ENCODE data around the gene ATP1B3. TPM values are rescaled to one million over a fixed set of nuclear protein-coding genes. Genes with fewer than 3 reads are reported as not detected.

The ATP1B3 gene
- polyA plus RNA-seq, 1 of the 3 experiments (the other 2 are of a cell fraction) = 86.3 TPM

GRCh38 chr3:141878326-141878725, 1.9 kb downstream of the ATP1B3 start:
- Histone ChIP-seq H3K36me3 (replicated peaks in 1 of 2; ENCODE audit: control insufficient read depth in 1 of 2, insufficient read depth in 2 of 2, low read length in 1 of 2) (no peaks in the 10 kb centered on the region), H3K4me3 (ENCODE audit: low read depth in 2 of 2, low read length in 1 of 2) (peak overlapping the region; percentile 85 to 96), H3K9me2 (no peaks in the 10 kb centered on the region), H3K4me2 (peak overlapping the region; percentile 87), H3K27me3 (ENCODE audit: insufficient read depth) (no peaks in the 10 kb centered on the region), H3K9me3 (no peaks in the 10 kb centered on the region), H3K79me2 (ENCODE audit: insufficient read depth) (peaks cover 64% of the 10 kb centered on the region), H3F3A (replicated peaks; ENCODE audit: insufficient read depth) (peaks cover 4% of the 10 kb centered on the region), H3K4me1 (ENCODE audit: control insufficient read depth in 1 of 2, insufficient read depth in 2 of 2, low read depth in 1 of 2, low read length in 1 of 2) (peaks cover 0 to 11% of the 10 kb centered on the region in 2 experiments; a peak in 3 of 4 replicates), H2AFZ (ENCODE audit: low read depth) (0 out of 2 replicates have a peak overlapping the region, but pooled peaks have one; percentile 88), H3K27ac (ENCODE audit: low read depth in 2 of 2, low read length in 1 of 2) (peak overlapping the region; percentile 82 to 95), H3K9ac (peak overlapping the region; percentile 95), H4K20me1 (ENCODE audit: insufficient read depth) (peaks cover 13% of the 10 kb centered on the region; the same call in 1 of the 2 replicates)
- POLR2A ChIA-PET = interaction anchor here (0.6 kb wide), 1 partner anchor 26 kb away, joined by 3 read pairs; no protein-coding TSS in a partner anchor
- DNase-seq = no peak
- TF ChIP-seq TEAD4 (IDR thresholded peaks at IDR 0.05; ENCODE audit: borderline replicate concordance, insufficient read depth) (no peak), GABPA (IDR thresholded peaks at IDR 0.05; ENCODE audit: low read depth) (no peak), RFX5 (IDR thresholded peaks at IDR 0.05; ENCODE audit: low read length) (no peak), TAF1 (IDR thresholded peaks at IDR 0.05; ENCODE audit: borderline replicate concordance, low read depth, low read length) (no peak), MXI1 (IDR thresholded peaks at IDR 0.05; ENCODE audit: low read depth, low read length) (no peak), USF1 (IDR thresholded peaks at IDR 0.05; ENCODE audit: borderline replicate concordance, low read depth) (no peak), SIN3A (IDR thresholded peaks at IDR 0.05; ENCODE audit: borderline replicate concordance, low read depth, low read length) (no peak), POLR2AphosphoS5 (IDR thresholded peaks at IDR 0.05; ENCODE audit: low read depth, low read length) (no peak), JUND (IDR thresholded peaks at IDR 0.05) (no peak), ELF1 (IDR thresholded peaks at IDR 0.05) (no peak), EZH2phosphoT487 (IDR thresholded peaks at IDR 0.05; ENCODE audit: borderline replicate concordance, low read depth) (no peak), NRF1 (IDR thresholded peaks at IDR 0.05; ENCODE audit: low read depth, low read length) (no peak), EP300 (IDR thresholded peaks at IDR 0.05; ENCODE audit: borderline replicate concordance in 1 of 2, low read depth in 1 of 2, low read length in 1 of 2) (no peak), FOXM1 (IDR thresholded peaks at IDR 0.05; ENCODE audit: low read depth) (no peak), CHD2 (IDR thresholded peaks at IDR 0.05; ENCODE audit: low read length, partially characterized antibody) (no peak), RCOR1 (IDR thresholded peaks at IDR 0.05; ENCODE audit: low read length) (no peak)
- 36% methylated on average over 1 of the region's 1 CpG for WGBS (ENCODE audit: low lambda C conversion rate)
- CTCF ChIA-PET = interaction anchor here (0.5 to 2.2 kb wide), 8 partner anchors 9 to 144 kb away, joined by 3 to 7 read pairs (median 3); partner anchors contain the start of gene RNF7

GRCh38 chr3:141878817-141879216, 2.4 kb downstream of the ATP1B3 start:
- Histone ChIP-seq H3F3A (replicated peaks; ENCODE audit: insufficient read depth) (peaks cover 4% of the 10 kb centered on the region), H3K79me2 (ENCODE audit: insufficient read depth) (peaks cover 69% of the 10 kb centered on the region), H3K9ac (peak overlapping the region; percentile 95; the same call in 1 of the 2 replicates), H2AFZ (ENCODE audit: low read depth) (no peak overlapping the region), H3K4me1 (ENCODE audit: control insufficient read depth in 1 of 2, insufficient read depth in 2 of 2, low read depth in 1 of 2, low read length in 1 of 2) (peaks cover 0 to 11% of the 10 kb centered on the region in 2 experiments; a peak in 3 of 4 replicates), H4K20me1 (ENCODE audit: insufficient read depth) (peaks cover 13% of the 10 kb centered on the region; the same call in 1 of the 2 replicates), H3K36me3 (replicated peaks in 1 of 2; ENCODE audit: control insufficient read depth in 1 of 2, insufficient read depth in 2 of 2, low read length in 1 of 2) (no peaks in the 10 kb centered on the region), H3K9me3 (no peaks in the 10 kb centered on the region), H3K9me2 (no peaks in the 10 kb centered on the region), H3K27me3 (ENCODE audit: insufficient read depth) (no peaks in the 10 kb centered on the region), H3K4me2 (peak overlapping the region; percentile 87), H3K4me3 (ENCODE audit: low read depth in 2 of 2, low read length in 1 of 2) (peak overlapping the region; percentile 85 to 96), H3K27ac (ENCODE audit: low read depth in 2 of 2, low read length in 1 of 2) (peak overlapping the region in 1 of 2 experiments; percentile 95; a peak in 2 of 4 replicates)
- ChIA-PET CTCF (interaction anchor here (0.9 to 1.9 kb wide), 4 partner anchors 9 to 141 kb away, joined by 3 to 6 read pairs (median 4); partner anchors contain the start of gene RNF7), POLR2A (interaction anchor here (0.6 kb wide), 1 partner anchor 26 kb away, joined by 3 read pairs; no protein-coding TSS in a partner anchor)
- WGBS (ENCODE audit: low lambda C conversion rate) = 87% methylated on average over 2 of the region's 2 CpGs
- TF ChIP-seq EZH2phosphoT487 (IDR thresholded peaks at IDR 0.05; ENCODE audit: borderline replicate concordance, low read depth) = no peak
- TF ChIP-seq, protein P1, sequence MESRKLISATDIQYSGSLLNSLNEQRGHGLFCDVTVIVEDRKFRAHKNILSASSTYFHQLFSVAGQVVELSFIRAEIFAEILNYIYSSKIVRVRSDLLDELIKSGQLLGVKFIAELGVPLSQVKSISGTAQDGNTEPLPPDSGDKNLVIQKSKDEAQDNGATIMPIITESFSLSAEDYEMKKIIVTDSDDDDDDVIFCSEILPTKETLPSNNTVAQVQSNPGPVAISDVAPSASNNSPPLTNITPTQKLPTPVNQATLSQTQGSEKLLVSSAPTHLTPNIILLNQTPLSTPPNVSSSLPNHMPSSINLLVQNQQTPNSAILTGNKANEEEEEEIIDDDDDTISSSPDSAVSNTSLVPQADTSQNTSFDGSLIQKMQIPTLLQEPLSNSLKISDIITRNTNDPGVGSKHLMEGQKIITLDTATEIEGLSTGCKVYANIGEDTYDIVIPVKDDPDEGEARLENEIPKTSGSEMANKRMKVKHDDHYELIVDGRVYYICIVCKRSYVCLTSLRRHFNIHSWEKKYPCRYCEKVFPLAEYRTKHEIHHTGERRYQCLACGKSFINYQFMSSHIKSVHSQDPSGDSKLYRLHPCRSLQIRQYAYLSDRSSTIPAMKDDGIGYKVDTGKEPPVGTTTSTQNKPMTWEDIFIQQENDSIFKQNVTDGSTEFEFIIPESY (IDR thresholded peaks at IDR 0.05; ENCODE audit: borderline replicate concordance, low read depth) = no peak
- no peak for TF ChIP-seq SMC3 (IDR thresholded peaks at IDR 0.05; ENCODE audit: low read depth, low read length)
- TF ChIP-seq GATA2 (CRISPR knock-in tag; IDR thresholded peaks at IDR 0.05) = no peak
- no peak for TF ChIP-seq PBX3 (IDR thresholded peaks at IDR 0.05)
- TF ChIP-seq TEAD4 (IDR thresholded peaks at IDR 0.05; ENCODE audit: borderline replicate concordance, insufficient read depth) = no peak
- TF ChIP-seq GABPA (IDR thresholded peaks at IDR 0.05; ENCODE audit: low read depth) = no peak
- no peak for TF ChIP-seq RCOR1 (IDR thresholded peaks at IDR 0.05; ENCODE audit: low read length)
- TF ChIP-seq, protein P2, sequence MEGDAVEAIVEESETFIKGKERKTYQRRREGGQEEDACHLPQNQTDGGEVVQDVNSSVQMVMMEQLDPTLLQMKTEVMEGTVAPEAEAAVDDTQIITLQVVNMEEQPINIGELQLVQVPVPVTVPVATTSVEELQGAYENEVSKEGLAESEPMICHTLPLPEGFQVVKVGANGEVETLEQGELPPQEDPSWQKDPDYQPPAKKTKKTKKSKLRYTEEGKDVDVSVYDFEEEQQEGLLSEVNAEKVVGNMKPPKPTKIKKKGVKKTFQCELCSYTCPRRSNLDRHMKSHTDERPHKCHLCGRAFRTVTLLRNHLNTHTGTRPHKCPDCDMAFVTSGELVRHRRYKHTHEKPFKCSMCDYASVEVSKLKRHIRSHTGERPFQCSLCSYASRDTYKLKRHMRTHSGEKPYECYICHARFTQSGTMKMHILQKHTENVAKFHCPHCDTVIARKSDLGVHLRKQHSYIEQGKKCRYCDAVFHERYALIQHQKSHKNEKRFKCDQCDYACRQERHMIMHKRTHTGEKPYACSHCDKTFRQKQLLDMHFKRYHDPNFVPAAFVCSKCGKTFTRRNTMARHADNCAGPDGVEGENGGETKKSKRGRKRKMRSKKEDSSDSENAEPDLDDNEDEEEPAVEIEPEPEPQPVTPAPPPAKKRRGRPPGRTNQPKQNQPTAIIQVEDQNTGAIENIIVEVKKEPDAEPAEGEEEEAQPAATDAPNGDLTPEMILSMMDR (IDR thresholded peaks at IDR 0.05) = no peak
- TF ChIP-seq FOXM1 (IDR thresholded peaks at IDR 0.05; ENCODE audit: low read depth) = no peak
- TF ChIP-seq RXRA (IDR thresholded peaks at IDR 0.05; ENCODE audit: borderline replicate concordance, low read depth) = no peak
- DNase-seq = peak; percentile 34

Measured in SK-N-SH (cell line).